ENCODE data around the gene USH1C. TPM values are rescaled to one million over a fixed set of nuclear protein-coding genes. Genes with fewer than 3 reads are reported as not detected.

Gene USH1C
- total and polyA plus RNA-seq, 4 donors: 0.09 to 1.3 (median 0.75) TPM

- 69% methylated on average over 1 of the region's 1 CpG for whole genome bisulfite sequencing
- Histone ChIP-seq H3K9me3 (ENCODE audit: control insufficient read depth in 4 of 4, low read length in 3 of 4) (no peaks in the 10 kb centered on the region), H3K9ac (ENCODE audit: low read depth in 1 of 2, low read length in 2 of 2) (no peak overlapping the region), H3K27me3 (ENCODE audit: control insufficient read depth in 4 of 4, insufficient read depth in 4 of 4, low read length in 3 of 4) (no peaks in the 10 kb centered on the region), H3K27ac (ENCODE audit: low read depth in 1 of 2, low read length in 2 of 2) (no peak overlapping the region), H3K36me3 (ENCODE audit: control insufficient read depth in 4 of 4, insufficient read depth in 3 of 4, low read depth in 1 of 4, low read length in 3 of 4) (no peaks in the 10 kb centered on the region), H3K4me3 (ENCODE audit: low read depth in 1 of 3, low read length in 3 of 3) (no peak overlapping the region), H3K4me1 (ENCODE audit: control insufficient read depth in 4 of 4, insufficient read depth in 4 of 4, low read length in 3 of 4) (no peaks in the 10 kb centered on the region)
- TF ChIP-seq NR2F2 (IDR thresholded peaks at IDR 0.05) (no peak), TAF1 (conservative IDR thresholded peaks at IDR 0.05) (no peak), EGR1 (IDR thresholded peaks at IDR 0.05; ENCODE audit: low read depth in 2 of 2) (no peak)
- TF ChIP-seq, protein P1, sequence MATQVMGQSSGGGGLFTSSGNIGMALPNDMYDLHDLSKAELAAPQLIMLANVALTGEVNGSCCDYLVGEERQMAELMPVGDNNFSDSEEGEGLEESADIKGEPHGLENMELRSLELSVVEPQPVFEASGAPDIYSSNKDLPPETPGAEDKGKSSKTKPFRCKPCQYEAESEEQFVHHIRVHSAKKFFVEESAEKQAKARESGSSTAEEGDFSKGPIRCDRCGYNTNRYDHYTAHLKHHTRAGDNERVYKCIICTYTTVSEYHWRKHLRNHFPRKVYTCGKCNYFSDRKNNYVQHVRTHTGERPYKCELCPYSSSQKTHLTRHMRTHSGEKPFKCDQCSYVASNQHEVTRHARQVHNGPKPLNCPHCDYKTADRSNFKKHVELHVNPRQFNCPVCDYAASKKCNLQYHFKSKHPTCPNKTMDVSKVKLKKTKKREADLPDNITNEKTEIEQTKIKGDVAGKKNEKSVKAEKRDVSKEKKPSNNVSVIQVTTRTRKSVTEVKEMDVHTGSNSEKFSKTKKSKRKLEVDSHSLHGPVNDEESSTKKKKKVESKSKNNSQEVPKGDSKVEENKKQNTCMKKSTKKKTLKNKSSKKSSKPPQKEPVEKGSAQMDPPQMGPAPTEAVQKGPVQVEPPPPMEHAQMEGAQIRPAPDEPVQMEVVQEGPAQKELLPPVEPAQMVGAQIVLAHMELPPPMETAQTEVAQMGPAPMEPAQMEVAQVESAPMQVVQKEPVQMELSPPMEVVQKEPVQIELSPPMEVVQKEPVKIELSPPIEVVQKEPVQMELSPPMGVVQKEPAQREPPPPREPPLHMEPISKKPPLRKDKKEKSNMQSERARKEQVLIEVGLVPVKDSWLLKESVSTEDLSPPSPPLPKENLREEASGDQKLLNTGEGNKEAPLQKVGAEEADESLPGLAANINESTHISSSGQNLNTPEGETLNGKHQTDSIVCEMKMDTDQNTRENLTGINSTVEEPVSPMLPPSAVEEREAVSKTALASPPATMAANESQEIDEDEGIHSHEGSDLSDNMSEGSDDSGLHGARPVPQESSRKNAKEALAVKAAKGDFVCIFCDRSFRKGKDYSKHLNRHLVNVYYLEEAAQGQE (IDR thresholded peaks at IDR 0.05): no peak
- no peak for DNase-seq (ENCODE audit: low spot score)
These were observed 36.1 kb upstream of the USH1C start for GRCh38 chr11:17580271-17580670.

DNA sequence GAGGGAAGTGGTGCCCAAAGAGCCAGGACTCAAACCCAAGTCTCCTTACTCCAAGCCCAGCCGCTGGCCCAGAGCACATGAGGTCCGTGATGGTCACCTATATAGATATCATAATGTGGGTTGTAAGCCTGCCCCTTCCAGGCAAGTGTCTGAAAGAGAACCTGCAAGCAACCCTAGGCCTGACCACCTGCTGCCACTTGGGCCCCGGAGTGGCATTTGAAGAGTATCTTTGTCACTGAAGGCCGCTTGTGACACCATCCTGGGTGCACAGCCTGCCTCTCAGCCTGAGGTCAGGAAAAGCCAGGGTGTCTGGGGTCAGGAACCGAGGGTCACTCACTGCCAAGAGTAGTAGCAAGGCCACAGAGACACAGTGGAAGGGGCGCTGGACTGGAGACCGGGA, 35.2 kb upstream of the USH1C start:
- TF ChIP-seq, protein P2, sequence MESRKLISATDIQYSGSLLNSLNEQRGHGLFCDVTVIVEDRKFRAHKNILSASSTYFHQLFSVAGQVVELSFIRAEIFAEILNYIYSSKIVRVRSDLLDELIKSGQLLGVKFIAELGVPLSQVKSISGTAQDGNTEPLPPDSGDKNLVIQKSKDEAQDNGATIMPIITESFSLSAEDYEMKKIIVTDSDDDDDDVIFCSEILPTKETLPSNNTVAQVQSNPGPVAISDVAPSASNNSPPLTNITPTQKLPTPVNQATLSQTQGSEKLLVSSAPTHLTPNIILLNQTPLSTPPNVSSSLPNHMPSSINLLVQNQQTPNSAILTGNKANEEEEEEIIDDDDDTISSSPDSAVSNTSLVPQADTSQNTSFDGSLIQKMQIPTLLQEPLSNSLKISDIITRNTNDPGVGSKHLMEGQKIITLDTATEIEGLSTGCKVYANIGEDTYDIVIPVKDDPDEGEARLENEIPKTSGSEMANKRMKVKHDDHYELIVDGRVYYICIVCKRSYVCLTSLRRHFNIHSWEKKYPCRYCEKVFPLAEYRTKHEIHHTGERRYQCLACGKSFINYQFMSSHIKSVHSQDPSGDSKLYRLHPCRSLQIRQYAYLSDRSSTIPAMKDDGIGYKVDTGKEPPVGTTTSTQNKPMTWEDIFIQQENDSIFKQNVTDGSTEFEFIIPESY (IDR thresholded peaks at IDR 0.05): no peak
- no peak for TF ChIP-seq GABPA (IDR thresholded peaks at IDR 0.05 in 1 of 2, conservative IDR thresholded peaks at IDR 0.05 in 1 of 2)
- TF ChIP-seq EGR1 (IDR thresholded peaks at IDR 0.05; ENCODE audit: low read depth in 2 of 2): no peak
- TF ChIP-seq YY1 (IDR thresholded peaks at IDR 0.05): no peak
- TF ChIP-seq JUND (IDR thresholded peaks at IDR 0.05): no peak
- no peak for TF ChIP-seq HNF4A (conservative IDR thresholded peaks at IDR 0.05)
- Histone ChIP-seq H3K36me3 (ENCODE audit: control insufficient read depth in 4 of 4, insufficient read depth in 3 of 4, low read depth in 1 of 4, low read length in 3 of 4) (no peaks in the 10 kb centered on the region), H3K9me3 (ENCODE audit: control insufficient read depth in 4 of 4, low read length in 3 of 4) (no peaks in the 10 kb centered on the region), H3K9ac (ENCODE audit: low read depth in 1 of 2, low read length in 2 of 2) (no peak overlapping the region), H3K4me3 (ENCODE audit: low read depth in 1 of 3, low read length in 3 of 3) (no peak overlapping the region), H3K27me3 (ENCODE audit: control insufficient read depth in 4 of 4, insufficient read depth in 4 of 4, low read length in 3 of 4) (no peaks in the 10 kb centered on the region), H3K4me1 (ENCODE audit: control insufficient read depth in 4 of 4, insufficient read depth in 4 of 4, low read length in 3 of 4) (no peaks in the 10 kb centered on the region), H3K27ac (ENCODE audit: low read depth in 1 of 2, low read length in 2 of 2) (no peak overlapping the region)
- 86% methylated on average over 7 of the region's 7 CpGs for WGBS
- no peak for DNase-seq (ENCODE audit: low spot score)

DNA sequence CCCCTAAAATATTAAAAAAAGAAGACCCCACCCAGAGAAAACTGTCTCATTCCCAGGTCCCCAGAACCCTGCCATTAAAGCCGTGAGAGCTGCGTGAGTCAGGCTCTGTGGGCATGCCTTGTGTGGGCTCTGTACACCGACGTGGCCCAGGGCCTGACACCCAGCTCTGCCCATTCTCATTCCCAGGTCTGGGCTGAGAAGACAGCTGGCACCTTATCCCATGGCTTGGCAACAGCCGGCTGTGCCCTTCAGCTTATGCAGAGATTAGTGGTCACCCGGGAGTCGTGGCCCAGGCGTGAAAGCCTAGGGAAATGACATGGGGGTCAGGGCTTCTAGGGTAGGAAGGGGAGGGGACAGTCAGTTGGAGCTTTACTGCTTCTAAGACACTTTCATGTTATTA, 34.7 kb upstream of the USH1C start:
- Histone ChIP-seq H3K27ac (ENCODE audit: low read depth in 1 of 2, low read length in 2 of 2) (no peak overlapping the region), H3K27me3 (ENCODE audit: control insufficient read depth in 4 of 4, insufficient read depth in 4 of 4, low read length in 3 of 4) (no peaks in the 10 kb centered on the region), H3K9me3 (ENCODE audit: control insufficient read depth in 4 of 4, low read length in 3 of 4) (no peaks in the 10 kb centered on the region), H3K4me1 (ENCODE audit: control insufficient read depth in 4 of 4, insufficient read depth in 4 of 4, low read length in 3 of 4) (no peaks in the 10 kb centered on the region), H3K9ac (ENCODE audit: low read depth in 1 of 2, low read length in 2 of 2) (no peak overlapping the region), H3K4me3 (ENCODE audit: low read depth in 1 of 3, low read length in 3 of 3) (no peak overlapping the region), H3K36me3 (ENCODE audit: control insufficient read depth in 4 of 4, insufficient read depth in 3 of 4, low read depth in 1 of 4, low read length in 3 of 4) (no peaks in the 10 kb centered on the region)
- 91% methylated on average over 8 of the region's 8 CpGs for WGBS
- no peak for TF ChIP-seq JUND (IDR thresholded peaks at IDR 0.05)
- TF ChIP-seq YY1 (IDR thresholded peaks at IDR 0.05): no peak
- DNase-seq (ENCODE audit: low spot score): no peak
